ENCODE data around the gene NGEF.
"Not testable (repeated sequence)": the region's sequence is repeated elsewhere in the genome, so short reads cannot be mapped to it uniquely, and the experiment has no call there.

NGEF gene

GRCh38 chr2:232861353-232861752 is 151.7 kb downstream of the NGEF start:
- TF ChIP-seq ZFX (IDR thresholded peaks at IDR 0.05; ENCODE audit: borderline replicate concordance) (no peak), CTCF (IDR thresholded peaks at IDR 0.05) (no peak)
- no peak overlapping the region for H3K27ac ChIP-seq

- TF ChIP-seq CTCF (IDR thresholded peaks at IDR 0.05) (no peak), ZFX (IDR thresholded peaks at IDR 0.05; ENCODE audit: borderline replicate concordance) (no peak)
- no peak overlapping the region for H3K27ac ChIP-seq
These were observed 152.3 kb downstream of the NGEF start for GRCh38 chr2:232860593-232861241.

- TF ChIP-seq ZFX (IDR thresholded peaks at IDR 0.05; ENCODE audit: borderline replicate concordance), result no peak
- no peak for TF ChIP-seq CTCF (IDR thresholded peaks at IDR 0.05)
- H3K27ac ChIP-seq, result no peak overlapping the region
These were observed 153.6 kb downstream of the NGEF start for GRCh38 chr2:232859385-232859916.

GRCh38 chr2:232857158-232857563 is 155.9 kb downstream of the NGEF start:
- H3K27ac ChIP-seq, result peak overlapping the region; percentile 65
- TF ChIP-seq ZFX (IDR thresholded peaks at IDR 0.05; ENCODE audit: borderline replicate concordance), result no peak
- TF ChIP-seq CTCF (IDR thresholded peaks at IDR 0.05), result no peak

GRCh38 chr2:232854082-232854481 is 159.0 kb downstream of the NGEF start:
- TF ChIP-seq ZFX (IDR thresholded peaks at IDR 0.05; ENCODE audit: borderline replicate concordance) (no peak), CTCF (IDR thresholded peaks at IDR 0.05) (no peak)
- H3K27ac ChIP-seq, result no peak overlapping the region

GRCh38 chr2:232852676-232853075 is 160.4 kb downstream of the NGEF start:
- TF ChIP-seq CTCF (IDR thresholded peaks at IDR 0.05), result no peak
- TF ChIP-seq ZFX (IDR thresholded peaks at IDR 0.05; ENCODE audit: borderline replicate concordance), result no peak
- no peak overlapping the region for H3K27ac ChIP-seq

GRCh38 chr2:232852081-232852480 is 161.0 kb downstream of the NGEF start:
- H3K27ac ChIP-seq, result not testable (repeated sequence)

- no peak for TF ChIP-seq CTCF (IDR thresholded peaks at IDR 0.05)
- no peak for TF ChIP-seq ZFX (IDR thresholded peaks at IDR 0.05; ENCODE audit: borderline replicate concordance)
These were observed 163.0 kb downstream of the NGEF start for GRCh38 chr2:232850039-232850438.

More at GRCh38 chr2:232850039-232850438, 163.0 kb downstream of the NGEF start:
- no peak overlapping the region for H3K27ac ChIP-seq

Data from 22Rv1 (cell line).